Neuronal stem cell (in vitro differentiated cells): ENCODE results near the gene FOXC1.

Experiments used
- DNase-seq: peaks from one replicate; pipeline ENCODE4 v3.0.0-alpha.2; 2013; ENCODE audit warnings: low spot score
- H2AFZ ChIP-seq: one replicate; pipeline ENCODE4 v1.6.1; 2013; ENCODE audit warnings: mild to moderate bottlenecking, low read length, inconsistent platforms
- H2AK5ac ChIP-seq: 2 replicates; pipeline ENCODE4 v1.6.1; 2013; ENCODE audit warnings: low read depth, mild to moderate bottlenecking, inconsistent platforms, low read length, moderate library complexity, mixed read lengths
- H2BK120ac ChIP-seq: 2 replicates; pipeline ENCODE4 v1.6.1; 2013; ENCODE audit warnings: low read depth, mild to moderate bottlenecking, inconsistent platforms, low read length, moderate library complexity, mixed read lengths
- H2BK12ac ChIP-seq: one replicate; pipeline ENCODE4 v1.6.1; 2013; ENCODE audit warnings: low read length, inconsistent platforms
- H2BK15ac ChIP-seq: 2 replicates; pipeline ENCODE4 v1.6.1; 2013; ENCODE audit warnings: mild to moderate bottlenecking, low read length, inconsistent platforms, mixed read lengths
- H2BK5ac ChIP-seq: one replicate; pipeline ENCODE4 v1.6.1; 2013; ENCODE audit warnings: inconsistent platforms, mild to moderate bottlenecking, low read length, moderate library complexity
- H3K14ac ChIP-seq: one replicate; pipeline ENCODE4 v1.6.1; 2013; ENCODE audit warnings: low read length, inconsistent platforms
- H3K18ac ChIP-seq: 2 replicates; pipeline ENCODE4 v1.6.1; 2013; ENCODE audit warnings: low read length, inconsistent platforms
- H3K23ac ChIP-seq: 2 replicates; pipeline ENCODE4 v1.6.1; 2013; ENCODE audit warnings: low read depth, mild to moderate bottlenecking, mixed read lengths, low read length, inconsistent platforms; ENCODE audit not compliant: poor library complexity
- H3K27ac ChIP-seq: replicated peaks from 3 replicates; pipeline ENCODE4 v1.5.1; 2013; ENCODE audit warnings: low read length, inconsistent platforms
- H3K27me3 ChIP-seq, 3 experiments: 2 replicates each; pipeline ENCODE4 v1.6.1; 2013; ENCODE audit warnings: low read length in 3 of 3, mild to moderate bottlenecking in 2 of 3, inconsistent platforms in 1 of 3, low read depth in 1 of 3, mixed read lengths in 1 of 3, moderate library complexity in 1 of 3; ENCODE audit not compliant: control insufficient read depth in 3 of 3, insufficient read depth in 3 of 3
- H3K36me3 ChIP-seq, 2 donors: replicated peaks in 1 of 2; 2 replicates each; pipeline ENCODE4 v1.6.1; 2013; ENCODE audit warnings: low read length in 2 of 2; ENCODE audit not compliant: control insufficient read depth in 2 of 2, insufficient read depth in 2 of 2
- H3K4ac ChIP-seq: 2 replicates; pipeline ENCODE4 v1.6.1; 2013; ENCODE audit warnings: inconsistent platforms, mild to moderate bottlenecking, low read length, moderate library complexity
- H3K4me1 ChIP-seq, 2 donors: 1 replicate in 1 of 2; 2 replicates in 1 of 2; pipeline ENCODE4 v1.6.1; 2013; ENCODE audit warnings: low read length in 2 of 2, low read depth in 1 of 2; ENCODE audit not compliant: control insufficient read depth in 2 of 2, insufficient read depth in 1 of 2
- H3K4me2 ChIP-seq: one replicate; pipeline ENCODE4 v1.6.1; 2013; ENCODE audit warnings: mild to moderate bottlenecking, low read length, inconsistent platforms; ENCODE audit not compliant: insufficient read depth, poor library complexity, severe bottlenecking
- H3K4me3 ChIP-seq, 2 donors: 2 replicates each; pipeline ENCODE4 v1.5.1; 2013; ENCODE audit warnings: low read length in 2 of 2, mild to moderate bottlenecking in 2 of 2, inconsistent platforms in 1 of 2, moderate library complexity in 1 of 2
- H3K79me1 ChIP-seq: one replicate; pipeline ENCODE4 v1.6.1; 2013; ENCODE audit warnings: low read depth, mild to moderate bottlenecking, inconsistent platforms, low read length, moderate library complexity
- H3K9ac ChIP-seq: one replicate; pipeline ENCODE4 v1.6.1; 2013; ENCODE audit warnings: mild to moderate bottlenecking, low read depth, low read length, inconsistent platforms; ENCODE audit not compliant: poor library complexity
- H3K9me3 ChIP-seq, 2 donors: replicated peaks in 1 of 2; 2 replicates each; pipeline versions ENCODE3 to v1.6.1; 2013; ENCODE audit warnings: low read length in 2 of 2, mild to moderate bottlenecking in 2 of 2, inconsistent platforms in 1 of 2, low read depth in 1 of 2, mixed read lengths in 1 of 2, moderate library complexity in 1 of 2; ENCODE audit not compliant: control insufficient read depth in 2 of 2, insufficient read depth in 1 of 2
- H4K8ac ChIP-seq: one replicate; pipeline ENCODE4 v1.6.1; 2013; ENCODE audit warnings: low read depth, mild to moderate bottlenecking, inconsistent platforms, low read length, moderate library complexity
- H4K91ac ChIP-seq: one replicate; pipeline ENCODE4 v1.6.1; 2013; ENCODE audit warnings: low read length, low read depth, mild to moderate bottlenecking, inconsistent platforms; ENCODE audit not compliant: poor library complexity
- WGBS, 2 donors: extraction: QIAGEN DNeasy Blood & Tissue Kit; methylation state at CpG; one replicate each; pipeline ENCODE4 v1.1.7; 2013; ENCODE audit warnings: missing lambda C conversion rate in 2 of 2, mixed read lengths in 1 of 2; ENCODE audit not compliant: insufficient read length in 2 of 2, insufficient replicate concordance in 1 of 2; ENCODE audit errors: extremely low coverage in 2 of 2; 5-methylcytosine and 5-hydroxymethylcytosine counted together

Gene FOXC1

DNA sequence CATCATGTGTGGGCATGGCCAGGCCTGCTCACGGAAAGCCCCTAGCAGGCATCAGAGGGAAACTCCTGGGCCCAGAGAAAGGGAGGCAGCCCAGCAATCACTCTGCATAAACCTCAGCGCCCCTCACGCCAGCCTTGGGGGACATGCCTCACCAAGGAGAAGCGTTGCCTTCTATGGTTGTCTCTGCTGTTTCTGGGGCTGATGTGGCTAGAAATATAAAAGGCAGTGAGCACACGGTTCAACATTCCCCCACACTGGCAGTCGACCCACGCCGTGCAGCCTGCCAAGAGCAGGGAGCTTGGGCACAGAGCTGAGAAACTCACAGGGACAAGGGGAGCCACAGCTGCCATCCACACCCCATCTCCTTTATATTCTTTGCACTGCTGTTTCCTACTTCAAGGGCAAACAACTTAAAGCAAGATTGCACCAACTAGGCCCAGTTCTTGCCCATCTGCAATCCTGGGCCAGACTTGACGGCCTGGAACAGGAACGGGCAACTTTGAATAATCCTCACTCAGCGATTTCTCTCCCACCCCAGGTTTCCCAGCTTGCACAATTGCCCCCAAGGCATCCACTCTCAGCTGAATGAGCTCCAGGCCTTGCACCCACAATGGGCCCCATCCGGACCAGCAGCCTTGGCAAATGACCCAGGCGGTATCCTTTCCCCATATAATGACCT lies 35.5 kb upstream of the FOXC1 start:
- H3K27ac ChIP-seq = no peak overlapping the region
- peaks cover 0 to 2% of the 10 kb centered on the region in 2 donors for H3K9me3 ChIP-seq
- peak overlapping the region; percentile 15 for H2AFZ ChIP-seq
- H2BK15ac ChIP-seq = no peak overlapping the region
- no peak overlapping the region for H2BK5ac ChIP-seq
- DNase-seq = no peak
- H3K27me3 ChIP-seq = peaks cover 0 to 14% (median 0%) of the 10 kb centered on the region in 3 experiments
- H3K23ac ChIP-seq = no peak overlapping the region
- H4K91ac ChIP-seq = no peak overlapping the region
- no CpG with 5 or more reads among the region's 13 CpGs for WGBS, 2 donors
- no peak overlapping the region for H2BK12ac ChIP-seq
- no peak overlapping the region for H3K4ac ChIP-seq
- H3K4me1 ChIP-seq = peaks cover 3 to 7% of the 10 kb centered on the region in 2 donors
- H3K36me3 ChIP-seq = no peaks in the 10 kb centered on the region
- H2BK120ac ChIP-seq = no peak overlapping the region
- H4K8ac ChIP-seq = no peak overlapping the region
- no peak overlapping the region for H2AK5ac ChIP-seq
- peak overlapping the region; percentile 48 for H3K14ac ChIP-seq
- H3K9ac ChIP-seq = no peak overlapping the region
- H3K4me2 ChIP-seq = no peak overlapping the region
- peak overlapping the region; percentile 63 for H3K18ac ChIP-seq
- H3K4me3 ChIP-seq = no peak overlapping the region
- no peaks in the 10 kb centered on the region for H3K79me1 ChIP-seq

- Histone ChIP-seq H4K8ac (no peak overlapping the region), H3K4ac (no peak overlapping the region), H3K23ac (no peak overlapping the region), H2BK120ac (no peak overlapping the region), H3K4me1 (peaks cover 3 to 7% of the 10 kb centered on the region in 2 donors), H2BK12ac (no peak overlapping the region), H3K4me3 (no peak overlapping the region), H3K14ac (no peak overlapping the region), H2AK5ac (no peak overlapping the region), H3K36me3 (no peaks in the 10 kb centered on the region), H3K27ac (no peak overlapping the region), H2BK15ac (no peak overlapping the region), H3K79me1 (no peaks in the 10 kb centered on the region), H2BK5ac (no peak overlapping the region), H3K9me3 (peaks cover 0 to 2% of the 10 kb centered on the region in 2 donors), H3K18ac (no peak overlapping the region), H3K27me3 (peaks cover 0 to 14% (median 0%) of the 10 kb centered on the region in 3 experiments), H4K91ac (no peak overlapping the region), H2AFZ (peak overlapping the region; percentile 80), H3K4me2 (no peak overlapping the region), H3K9ac (no peak overlapping the region)
- WGBS, 2 donors = no CpG with 5 or more reads among the region's 6 CpGs
- no peak for DNase-seq
These were observed 34.9 kb upstream of the FOXC1 start for GRCh38 chr6:1574890-1575209.

GRCh38 chr6:1575210-1576041 lies 34.3 kb upstream of the FOXC1 start:
- Histone ChIP-seq H2BK12ac (no peak overlapping the region), H3K4me3 (no peak overlapping the region), H2BK5ac (no peak overlapping the region), H3K18ac (peak overlapping the region; percentile 45), H3K9ac (no peak overlapping the region), H3K27ac (no peak overlapping the region), H2BK120ac (no peak overlapping the region), H4K8ac (no peak overlapping the region), H3K79me1 (no peaks in the 10 kb centered on the region), H3K27me3 (peaks cover 0 to 14% (median 0%) of the 10 kb centered on the region in 3 experiments), H3K4me1 (peaks cover 3 to 7% of the 10 kb centered on the region in 2 donors), H3K9me3 (peaks cover 0 to 2% of the 10 kb centered on the region in 2 donors), H2AK5ac (no peak overlapping the region), H3K4me2 (no peak overlapping the region), H3K36me3 (no peaks in the 10 kb centered on the region), H4K91ac (no peak overlapping the region), H3K4ac (no peak overlapping the region), H2BK15ac (no peak overlapping the region), H3K14ac (no peak overlapping the region), H2AFZ (peak overlapping the region; percentile 80), H3K23ac (no peak overlapping the region)
- DNase-seq = no peak
- no CpG with 5 or more reads among the region's 16 CpGs for WGBS, 2 donors

DNA sequence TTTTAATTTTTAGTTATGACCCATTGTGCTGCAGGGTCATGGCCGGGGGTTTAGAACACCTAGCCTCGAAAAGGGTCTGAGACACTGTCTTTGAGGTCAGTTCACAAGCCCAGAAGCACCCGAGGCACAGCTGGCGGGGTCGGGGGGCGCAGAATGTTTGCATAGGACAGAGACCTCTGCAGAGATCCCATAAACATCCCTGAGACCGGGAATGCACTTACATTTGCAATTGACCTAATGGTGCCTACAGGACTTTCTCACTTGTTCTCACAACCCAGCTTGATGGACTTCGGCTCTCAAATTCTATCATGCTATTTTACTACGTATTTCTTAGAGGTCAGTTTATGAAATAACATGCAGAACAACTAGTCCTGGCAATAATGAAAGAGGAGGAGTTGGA lies 33.5 kb upstream of the FOXC1 start:
- WGBS, 2 donors = no CpG with 5 or more reads among the region's 9 CpGs
- Histone ChIP-seq H2AK5ac (no peak overlapping the region), H3K4me2 (no peak overlapping the region), H4K91ac (no peak overlapping the region), H3K9me3 (peaks cover 0 to 2% of the 10 kb centered on the region in 2 donors), H3K36me3 (no peaks in the 10 kb centered on the region), H3K4me1 (peaks cover 3 to 7% of the 10 kb centered on the region in 2 donors), H3K4ac (no peak overlapping the region), H3K4me3 (no peak overlapping the region), H4K8ac (no peak overlapping the region), H2BK5ac (no peak overlapping the region), H2BK12ac (no peak overlapping the region), H3K27me3 (peaks cover 0 to 14% (median 0%) of the 10 kb centered on the region in 3 experiments), H3K14ac (no peak overlapping the region), H3K18ac (no peak overlapping the region), H3K23ac (no peak overlapping the region), H2BK15ac (no peak overlapping the region), H3K79me1 (no peaks in the 10 kb centered on the region), H2AFZ (peak overlapping the region; percentile 80), H3K9ac (no peak overlapping the region), H2BK120ac (no peak overlapping the region), H3K27ac (no peak overlapping the region)
- DNase-seq = no peak
